ENCODE measurements around the gene EPOP.

Gene EPOP

DNA sequence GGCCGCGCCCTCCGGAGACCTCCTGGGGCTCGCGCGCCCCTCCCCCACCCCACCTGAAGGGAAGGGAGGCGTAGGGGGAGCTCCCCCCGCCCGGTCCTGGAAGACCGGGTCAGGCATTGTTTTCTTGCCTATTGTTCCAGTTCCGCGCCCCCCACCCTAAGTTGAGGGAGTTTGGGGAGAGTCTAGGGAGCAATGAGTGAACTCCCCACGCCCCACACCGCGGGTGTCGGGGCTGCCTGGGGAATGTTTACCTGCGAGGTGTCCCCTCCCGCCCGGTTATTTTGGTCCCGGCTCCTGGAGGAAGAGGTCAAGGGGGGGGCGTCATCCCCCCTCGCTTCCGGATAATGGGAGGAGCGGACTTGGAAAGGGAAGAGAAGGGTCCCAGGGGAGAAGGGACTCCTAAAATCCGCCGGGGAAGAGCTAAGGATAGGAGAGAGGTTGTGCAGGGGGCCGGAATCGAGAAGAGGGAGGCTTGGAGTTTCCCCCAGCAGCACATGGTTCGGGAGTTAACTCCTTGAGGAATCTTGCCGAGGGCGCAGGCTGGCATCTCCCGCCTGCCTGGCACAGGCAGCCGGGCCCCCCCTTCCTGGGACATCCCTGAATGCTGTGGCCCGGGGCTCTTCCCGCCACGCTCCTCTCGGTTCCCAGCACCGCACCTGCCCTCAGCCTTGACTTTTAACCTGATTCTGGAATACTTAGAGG is 31.2 kb upstream of the EPOP start:
- DNase-seq (ENCODE audit: low spot score): no peak

- no peak for DNase-seq (ENCODE audit: low spot score)
Measured at GRCh38 chr17:38705523-38705802, 30.7 kb upstream of the EPOP start.

GRCh38 chr17:38704606-38705522 is 30.1 kb upstream of the EPOP start, which contains the start of gene MLLT6:
TSS of gene MLLT6 (plus strand) at chr17:38705273. CDS start at chr17:38705633, 360 bp downstream.
- peak; percentile 62 for DNase-seq (ENCODE audit: low spot score)

DNA sequence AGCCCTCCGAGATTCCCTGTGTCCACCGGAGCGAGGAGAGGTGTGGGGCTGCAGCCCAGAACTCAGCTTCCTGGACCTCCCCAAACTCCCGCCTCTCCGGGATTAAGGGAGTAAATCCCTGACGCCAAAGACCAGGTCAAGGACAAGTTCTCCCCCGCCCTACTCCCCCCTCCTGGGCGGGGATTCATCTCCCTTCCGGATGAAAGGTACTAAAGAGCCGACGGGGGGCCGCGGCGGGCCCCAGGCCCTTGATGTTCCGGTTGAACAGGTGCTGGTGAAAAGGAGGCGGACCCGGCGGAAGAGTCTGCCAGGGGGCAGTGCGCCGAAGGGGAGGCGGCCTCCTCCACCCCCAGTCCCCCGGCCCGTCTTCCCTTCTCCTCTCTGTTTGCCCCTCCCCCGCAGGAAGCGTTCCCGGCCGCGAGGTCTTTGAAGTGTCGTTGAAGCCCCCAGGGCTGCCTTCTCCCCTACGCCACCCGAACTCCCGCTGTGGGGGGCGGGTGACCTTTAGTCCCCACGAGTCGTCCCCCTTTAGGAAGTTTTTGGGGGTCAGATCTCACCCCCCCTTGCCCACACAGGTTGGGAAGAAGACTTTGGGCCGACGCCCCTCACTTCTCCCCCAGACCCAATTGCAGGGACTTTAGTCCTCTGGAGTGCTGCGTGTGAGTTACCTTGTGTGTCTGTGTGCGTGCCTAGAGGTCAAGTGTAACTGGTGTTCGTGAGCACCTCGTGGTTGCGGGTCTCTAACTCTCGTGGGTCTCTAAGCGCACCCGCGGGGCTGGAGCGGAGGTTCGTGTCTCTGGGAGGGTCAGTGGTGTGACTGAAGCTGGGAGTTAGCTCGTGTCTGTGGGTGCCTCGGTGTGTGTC is 29.2 kb upstream of the EPOP start:
- DNase-seq (ENCODE audit: low spot score): peak; percentile 91

DNA sequence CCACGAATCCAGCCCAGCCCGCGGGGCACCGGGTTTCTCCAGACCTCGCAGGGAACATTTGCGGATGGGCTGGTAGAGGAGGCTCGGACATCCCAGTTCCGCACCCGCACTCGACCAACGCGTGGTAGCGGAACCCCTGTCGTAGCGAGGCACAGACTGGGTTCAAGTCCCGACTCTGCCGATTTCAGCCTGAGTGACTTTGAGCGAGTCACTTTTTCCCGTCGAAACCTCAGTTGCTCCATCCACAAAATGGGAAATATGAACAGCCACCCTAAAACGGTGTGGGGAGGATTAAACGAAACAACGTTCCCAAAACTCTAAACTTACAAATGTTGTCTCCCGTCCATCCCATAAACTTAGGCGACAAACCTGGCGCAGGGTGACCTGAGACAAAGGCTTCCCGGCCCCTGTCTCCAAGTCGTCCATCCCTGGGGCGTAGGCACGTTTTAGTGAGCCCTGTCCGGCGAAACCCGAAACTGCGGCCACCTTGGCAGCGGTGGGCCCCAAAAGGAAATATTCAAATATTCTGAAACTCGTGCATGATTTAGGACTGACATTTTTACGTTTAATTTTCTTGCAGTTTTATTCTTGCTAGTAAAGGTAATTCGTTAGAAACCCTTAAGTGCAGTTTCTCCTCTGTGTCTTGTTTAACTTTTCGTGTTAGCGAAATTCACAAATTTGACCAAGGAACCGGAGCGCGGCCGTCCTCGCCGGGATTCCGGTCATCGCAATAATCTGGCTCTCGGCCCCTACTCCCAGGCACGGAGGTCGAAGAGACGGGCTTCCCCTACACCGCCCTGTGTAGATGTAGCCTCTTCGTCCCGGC is 28.4 kb upstream of the EPOP start:
- DNase-seq (ENCODE audit: low spot score): peak; percentile 41

- peak; percentile 84 for DNase-seq (ENCODE audit: low spot score)
Measured at GRCh38 chr17:38702166-38702915, 27.6 kb upstream of the EPOP start.

DNA sequence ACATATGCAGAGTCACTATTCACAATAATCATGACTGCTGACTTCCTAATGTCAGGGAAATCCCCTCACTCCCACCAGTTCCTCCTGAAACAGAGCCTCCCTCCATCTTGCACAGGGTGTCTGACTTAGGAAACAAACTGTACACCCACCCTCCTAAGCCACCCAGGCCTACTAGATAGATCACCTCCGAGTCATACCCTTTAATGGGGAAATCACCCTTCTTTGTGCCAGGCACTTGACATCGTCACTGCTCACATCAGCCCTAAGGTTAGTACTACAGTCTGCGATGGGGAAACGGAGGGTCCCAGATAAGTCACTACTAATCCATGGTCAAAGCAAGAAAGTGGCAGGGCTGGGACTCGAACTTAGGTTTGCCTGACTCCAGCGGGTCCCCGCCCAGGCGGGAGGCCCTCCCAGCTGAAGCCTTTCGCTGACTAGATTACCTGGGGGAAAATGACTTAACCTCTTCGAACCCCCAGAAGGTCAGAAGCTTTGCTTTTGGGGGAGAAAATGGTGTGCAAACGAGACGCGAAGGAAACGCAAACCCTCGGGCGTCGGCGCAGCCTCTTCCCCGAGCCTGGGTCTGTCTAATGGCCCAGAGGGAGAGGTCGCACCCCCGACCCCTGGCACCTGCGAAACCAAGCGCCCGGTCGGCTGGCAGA is 26.9 kb upstream of the EPOP start:
- peak; percentile 83 for DNase-seq (ENCODE audit: low spot score)

- no peak for DNase-seq (ENCODE audit: low spot score)
Measured at GRCh38 chr17:38698760-38699159, 24.0 kb upstream of the EPOP start.

- no peak for DNase-seq (ENCODE audit: low spot score)
Measured at GRCh38 chr17:38697061-38697820, 22.5 kb upstream of the EPOP start.

DNA sequence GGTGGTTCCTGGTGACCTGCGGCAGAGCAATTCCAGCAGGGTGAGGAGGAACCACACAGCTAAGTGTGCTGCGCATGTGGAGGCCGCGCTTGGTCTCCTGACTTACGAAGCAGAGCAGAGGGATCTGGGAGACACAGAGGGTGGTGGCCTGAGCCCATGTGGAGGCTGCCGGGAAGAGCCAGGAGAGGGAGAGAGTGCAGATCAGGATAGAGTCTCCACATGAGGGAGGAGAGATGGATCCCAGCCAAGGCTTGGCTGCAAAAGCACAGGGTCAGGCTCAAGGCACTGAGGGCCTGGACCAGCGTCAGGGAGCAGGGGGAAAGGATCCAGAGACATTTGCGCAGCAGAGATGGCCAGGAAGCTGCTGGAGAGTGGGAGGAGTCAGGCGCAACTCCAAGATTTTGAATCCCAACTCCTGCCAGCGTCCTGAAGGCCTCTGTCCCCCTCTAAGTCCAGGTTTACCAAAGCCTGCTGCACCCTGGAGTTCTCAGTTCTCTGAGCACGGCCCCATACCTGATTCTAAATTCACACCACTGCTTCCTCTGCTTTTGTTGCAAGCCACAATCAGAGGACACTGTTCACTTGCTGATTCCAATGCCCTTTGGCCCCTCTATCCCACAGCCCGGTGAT is 19.1 kb upstream of the EPOP start:
- DNase-seq (ENCODE audit: low spot score): no peak

- no peak for DNase-seq (ENCODE audit: low spot score)
Measured at GRCh38 chr17:38691154-38691553, 16.4 kb upstream of the EPOP start.

GRCh38 chr17:38690386-38690785 is 15.6 kb upstream of the EPOP start:
- no peak for DNase-seq (ENCODE audit: low spot score)

- no peak for DNase-seq (ENCODE audit: low spot score)
Measured at GRCh38 chr17:38687286-38687685, 12.5 kb upstream of the EPOP start.

- no peak for DNase-seq (ENCODE audit: low spot score)
Measured at GRCh38 chr17:38685491-38685890, 10.7 kb upstream of the EPOP start.

- DNase-seq (ENCODE audit: low spot score): no peak
Measured at GRCh38 chr17:38681096-38681495, 6.3 kb upstream of the EPOP start.

- no peak for DNase-seq (ENCODE audit: low spot score)
Measured at GRCh38 chr17:38677819-38678218, 3.1 kb upstream of the EPOP start.

- DNase-seq (ENCODE audit: low spot score): peak; percentile 89
Measured at GRCh38 chr17:38676706-38677504, 2.1 kb upstream of the EPOP start.
